Pancreas (tissue), 10 donors: ENCODE data around the gene GNAS-AS1. TPM values are rescaled to one million over a fixed set of nuclear protein-coding genes. Genes with fewer than 3 reads are reported as not detected.

Experiments used
- ATAC-seq, 4 donors: fragments of 200-7000 bp; cut with Tn5 transposase; one replicate each; pipeline versions ENCODE4 v1.8.0 to v1.9.1; 2020; ENCODE audit warnings: mild to moderate bottlenecking in 4 of 4, moderate library complexity in 4 of 4
- DNase-seq, 6 donors: peaks; one replicate each; pipeline ENCODE4 v3.0.0-alpha.2; 2020
- FAIRE-seq: peaks from 2 replicates; lab custom pipeline; 2012; peaks lifted over from hg19 to GRCh38; lab: Jason Lieb, UNC
- H3K27ac ChIP-seq, 4 donors: fragments of 200-600 bp; sonication (generic); 1 replicate in 3 of 4; 2 replicates in 1 of 4; pipeline versions ENCODE4 v1.5.0 to v1.8.0; 2020
- H3K27me3 ChIP-seq, 4 donors: fragments of 200-600 bp; one replicate each; pipeline ENCODE4 v1.8.0; 2021
- H3K36me3 ChIP-seq, 3 donors: fragments of 200-600 bp; sonication (generic) in 1 of 3; one replicate each; pipeline versions ENCODE4 v1.5.0 to v1.8.0; 2020 to 2021
- H3K4me1 ChIP-seq, 3 donors: fragments of 200-600 bp; one replicate each; pipeline ENCODE4 v1.8.0; 2021
- H3K4me3 ChIP-seq, 4 donors: fragments of 200-600 bp; sonication (generic) in 2 of 4; one replicate each; pipeline versions ENCODE4 v1.5.0 to v1.8.0; 2020 to 2021
- H3K9me3 ChIP-seq, 4 donors: fragments of 200-600 bp; one replicate each; pipeline ENCODE4 v1.8.0; 2021
- CTCF ChIP-seq, 4 donors: fragments of 200-600 bp; sonication (generic) in 3 of 4; IDR thresholded peaks; one replicate each; pipeline versions ENCODE4 v1.5.0 to v1.8.0; 2021; ENCODE audit warnings: antibody characterized with exemption in 4 of 4
- WGBS, 2 donors: extraction: QIAGEN DNeasy Blood & Tissue Kit; methylation state at CpG; one replicate each; pipeline ENCODE4 v1.1.7; 2013; 5-methylcytosine and 5-hydroxymethylcytosine counted together
- intact Hi-C, 3 donors: fragments of 100-400 bp; cut with DNase I; formaldehyde crosslinking; loops; one replicate each; pipeline versions ENCODE4 v1.11.1 to v1.14.2; 2022
- polyA plus RNA-seq, 2 donors: library from polyadenylated mRNA; stranded (reverse); fragments of 200-250 nt; gene quantifications; one replicate each; pipeline ENCODE4 v1.2.3, GENCODE V29; 2013
- total RNA-seq, 6 donors: library from RNA; stranded (reverse); fragmentation: NEBNext Ultra II Directional in 4 of 6; extraction: Animal tissue kit (Norgen Biotek cat#: 25700) in 4 of 6; gene quantifications; one replicate each; pipeline versions ENCODE4 v1.2.1 to v1.2.4, GENCODE V29; 2021 to 2023
- donor health status: healthy with polysubstance abuse.
- donor health status: DM: no; HTN: no; CAD: no; lungs with moderate emphysema.
- donor health status: DM: no; HTN: no; CAD: no.
- donor health status: control.
- donor health status: control.
- donor health status: Bipolar disorder and iron deficiency.
- donor health status: DM: yes; HTN: yes; CAD: no.
- donor health status: DM: no; HTN: no; CAD: no.
- donor health status: DM: no; HTN: no; CAD: no.
- donor health status: DM: yes; HTN: yes; CAD: no.

Gene GNAS-AS1
- total and polyA plus RNA-seq, 8 donors, result 0.47 to 2.8 (median 0.58) TPM

DNA sequence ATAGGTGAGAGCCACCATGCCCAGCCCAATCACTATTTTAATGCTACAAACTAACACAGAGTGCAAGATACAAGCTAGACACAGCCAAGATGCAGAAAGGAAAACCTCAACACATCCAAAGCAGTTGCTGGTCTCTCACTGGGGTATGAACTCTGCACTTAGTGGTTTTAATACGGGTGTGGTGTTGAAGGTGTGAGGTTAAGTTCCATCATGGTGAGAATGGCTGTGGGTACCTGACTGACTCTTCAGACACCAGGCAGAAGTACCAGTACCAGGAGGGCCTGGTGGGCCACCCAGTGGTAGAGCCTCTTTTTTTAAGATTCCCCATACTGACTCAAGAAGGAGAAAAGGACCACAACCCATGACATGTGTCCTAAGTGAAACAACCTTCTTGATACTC is 13.0 kb downstream of the GNAS-AS1 start:
- Histone ChIP-seq H3K27ac (no peak overlapping the region), H3K27me3 (no peaks in the 10 kb centered on the region), H3K36me3 (no peaks in the 10 kb centered on the region), H3K4me3 (no peak overlapping the region), H3K9me3 (no peaks in the 10 kb centered on the region), H3K4me1 (no peaks in the 10 kb centered on the region)
- intact Hi-C loops, result no loop called here
- no peak for FAIRE-seq
- DNase-seq, result no peak
- ATAC-seq, result no peak
- WGBS, 2 donors, result 75 to 91% methylated on average over 1 of the region's 1 CpG
- no peak for TF ChIP-seq CTCF (IDR thresholded peaks at IDR 0.05)

GRCh38 chr20:58836616-58837204 is 14.0 kb downstream of the GNAS-AS1 start:
- no peak overlapping the region for H3K4me3 ChIP-seq
- FAIRE-seq (no peak), ATAC-seq (no peak), DNase-seq (no peak)
- TF ChIP-seq CTCF (IDR thresholded peaks at IDR 0.05), result no peak
- no peaks in the 10 kb centered on the region for H3K36me3 ChIP-seq
- no peaks in the 10 kb centered on the region for H3K9me3 ChIP-seq
- no peak overlapping the region for H3K27ac ChIP-seq
- intact Hi-C loops, result no loop called here
- WGBS, 2 donors, result 68 to 77% methylated on average over 10 of the region's 10 CpGs
- no peaks in the 10 kb centered on the region for H3K4me1 ChIP-seq
- H3K27me3 ChIP-seq, result no peaks in the 10 kb centered on the region

GRCh38 chr20:58835231-58835630 is 15.5 kb downstream of the GNAS-AS1 start:
- Histone ChIP-seq H3K9me3 (no peaks in the 10 kb centered on the region), H3K27me3 (no peaks in the 10 kb centered on the region), H3K36me3 (no peaks in the 10 kb centered on the region), H3K27ac (no peak overlapping the region), H3K4me3 (no peak overlapping the region), H3K4me1 (no peaks in the 10 kb centered on the region)
- FAIRE-seq (no peak), ATAC-seq (no peak), DNase-seq (no peak)
- 63 to 69% methylated on average over 2 of the region's 2 CpGs for WGBS, 2 donors
- intact Hi-C loops, result no loop called here
- TF ChIP-seq CTCF (IDR thresholded peaks at IDR 0.05), result no peak

DNA sequence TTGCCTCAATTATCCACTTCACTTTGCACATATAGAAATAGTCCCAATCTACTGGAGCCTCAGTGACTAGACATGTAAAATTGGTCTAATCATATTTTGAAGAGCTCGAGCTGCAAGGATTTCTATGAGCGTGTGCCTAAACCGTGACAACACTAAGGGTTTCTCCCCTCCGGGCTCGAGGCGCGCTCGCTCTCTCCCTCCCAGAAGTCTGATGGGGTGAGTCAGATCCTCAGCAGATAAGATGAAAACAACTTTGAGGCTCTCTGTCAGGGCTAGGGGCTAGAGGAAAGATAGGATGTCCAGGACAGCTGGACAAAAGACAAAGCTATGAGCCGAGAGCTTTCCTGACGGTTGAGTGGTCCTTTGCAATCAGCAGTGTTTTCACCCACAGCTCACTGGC is 16.8 kb downstream of the GNAS-AS1 start:
- no peaks in the 10 kb centered on the region for H3K4me1 ChIP-seq
- 82 to 85% methylated on average over 10 of the region's 10 CpGs for WGBS, 2 donors
- FAIRE-seq (no peak), DNase-seq (no peak), ATAC-seq (no peak)
- no peak overlapping the region for H3K27ac ChIP-seq
- no peaks in the 10 kb centered on the region for H3K36me3 ChIP-seq
- no peaks in the 10 kb centered on the region for H3K27me3 ChIP-seq
- H3K4me3 ChIP-seq, result no peak overlapping the region
- no peaks in the 10 kb centered on the region for H3K9me3 ChIP-seq
- no peak for TF ChIP-seq CTCF (IDR thresholded peaks at IDR 0.05)
- intact Hi-C loops, result no loop called here

DNA sequence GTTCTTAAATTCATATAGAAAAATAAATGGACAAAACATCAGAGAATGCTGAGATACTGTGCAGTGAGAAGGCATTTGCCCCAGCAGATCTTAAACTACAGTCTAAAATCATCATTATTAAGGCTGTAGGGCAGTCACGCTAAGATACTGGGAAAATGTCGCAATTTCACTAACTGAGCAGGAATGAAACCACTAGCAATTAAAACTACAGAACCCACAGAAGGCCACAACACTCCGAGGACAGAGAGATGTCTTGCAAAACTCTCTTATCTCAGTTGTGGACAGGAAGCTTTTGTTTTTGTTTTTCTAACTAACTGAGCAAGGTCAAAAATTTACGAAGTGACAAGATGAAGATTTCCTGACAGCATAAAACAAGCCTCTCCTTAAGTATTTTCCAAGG is 18.2 kb downstream of the GNAS-AS1 start:
- no peaks in the 10 kb centered on the region for H3K9me3 ChIP-seq
- intact Hi-C loops, result no loop called here
- ATAC-seq (no peak), DNase-seq (no peak), FAIRE-seq (no peak)
- no peaks in the 10 kb centered on the region for H3K27me3 ChIP-seq
- no peaks in the 10 kb centered on the region for H3K36me3 ChIP-seq
- H3K4me3 ChIP-seq, result no peak overlapping the region
- H3K4me1 ChIP-seq, result no peaks in the 10 kb centered on the region
- TF ChIP-seq CTCF (IDR thresholded peaks at IDR 0.05), result no peak
- 69% methylated on average over 4 of the region's 4 CpGs for WGBS, 2 donors
- H3K27ac ChIP-seq, result no peak overlapping the region
